HEK293T (cell line): Measurements from ENCODE around the gene CYP1A2.

Source experiments
- ARNT ChIP-seq: fragments of 450-650 bp; IDR thresholded peaks from 2 replicates; pipeline ENCODE4 v1.6.1; 2017; ENCODE audit warnings: mild to moderate bottlenecking
- BHLHE40 ChIP-seq: fragments of 450-650 bp; IDR thresholded peaks from 2 replicates; pipeline ENCODE4 v1.6.1; 2016; ENCODE audit warnings: mild to moderate bottlenecking, moderate library complexity, borderline replicate concordance
- CTBP1 ChIP-seq: fragments of 450-650 bp; IDR thresholded peaks from 2 replicates; pipeline ENCODE4 v1.6.1; 2016; ENCODE audit warnings: borderline replicate concordance
- ELF4 ChIP-seq: fragments of 450-650 bp; IDR thresholded peaks from 2 replicates; pipeline ENCODE4 v1.6.1; 2017; ENCODE audit warnings: antibody characterized with exemption
- FOXA1 ChIP-seq: fragments of 450-650 bp; IDR thresholded peaks from 2 replicates; pipeline ENCODE4 v1.6.1; 2016; ENCODE audit warnings: mild to moderate bottlenecking
- FOXK2 ChIP-seq: fragments of 450-650 bp; IDR thresholded peaks from 2 replicates; pipeline ENCODE4 v1.6.1; 2016; ENCODE audit warnings: mild to moderate bottlenecking
- FOXM1 ChIP-seq: fragments of 450-650 bp; IDR thresholded peaks from 2 replicates; pipeline ENCODE4 v1.6.1; 2017; ENCODE audit warnings: mild to moderate bottlenecking, borderline replicate concordance
- L3MBTL2 ChIP-seq: fragments of 450-650 bp; conservative IDR thresholded peaks from 2 replicates; pipeline ENCODE4 v1.6.1; 2016; ENCODE audit warnings: mild to moderate bottlenecking
- SP1 ChIP-seq: fragments of 450-650 bp; IDR thresholded peaks from 2 replicates; pipeline ENCODE4 v1.6.1; 2017
- SUZ12 ChIP-seq: fragments of 450-650 bp; IDR thresholded peaks from 2 replicates; pipeline ENCODE4 v1.6.1; 2016; ENCODE audit warnings: mild to moderate bottlenecking
- TARDBP ChIP-seq: fragments of 450-650 bp; IDR thresholded peaks from 2 replicates; pipeline ENCODE4 v1.6.1; 2016
- ZNF384 ChIP-seq: fragments of 450-650 bp; IDR thresholded peaks from 2 replicates; pipeline ENCODE4 v1.6.1; 2016

DNA sequence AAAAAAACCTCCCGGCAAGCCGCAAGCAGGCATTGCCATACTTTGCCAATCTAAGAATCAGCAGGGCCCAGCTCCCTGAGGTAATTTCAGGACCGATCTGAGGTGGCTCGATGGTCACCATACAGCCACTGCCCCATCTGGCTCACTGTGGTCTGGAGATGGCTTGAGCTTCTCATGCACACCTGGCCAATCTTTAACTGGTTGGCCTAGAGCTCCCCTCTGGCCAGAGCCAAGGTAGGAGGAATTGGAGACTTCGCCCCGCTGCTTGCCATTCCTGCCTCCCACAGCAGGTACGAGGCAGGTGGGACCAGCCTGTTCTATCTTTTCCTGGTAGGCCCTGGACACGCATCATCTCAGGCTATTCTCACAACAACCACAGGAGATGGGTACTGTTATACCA lies 10.1 kb downstream of the CYP1A2 start:
- TF ChIP-seq FOXA1: no peak
- TF ChIP-seq SUZ12: no peak
- TF ChIP-seq FOXK2: no peak
- TF ChIP-seq BHLHE40: no peak
- no peak for TF ChIP-seq TARDBP
- no peak for TF ChIP-seq ELF4
- TF ChIP-seq SP1: no peak
- no peak for TF ChIP-seq ZNF384
- TF ChIP-seq FOXM1: no peak
- TF ChIP-seq ARNT: no peak
- no peak for TF ChIP-seq L3MBTL2
- no peak for TF ChIP-seq CTBP1
